ENCODE measurements around the gene CABP7. TPM values are rescaled to one million over a fixed set of nuclear protein-coding genes. Genes with fewer than 3 reads are reported as not detected.

The CABP7 gene
- total RNA-seq, 6 donors from 2014 or later, result 0.15 to 0.44 TPM; not detected in 4

GRCh38 chr22:29731058-29731850 lies 11.5 kb downstream of the CABP7 start:
- ATAC-seq (ENCODE audit: low FRiP score in 2 of 2) (no peak), DNase-seq (no peak)
- no peak for TF ChIP-seq EP300 (IDR thresholded peaks at IDR 0.05)
- TF ChIP-seq POLR2A (IDR thresholded peaks at IDR 0.05), result no peak
- no peak for TF ChIP-seq CTCF (IDR thresholded peaks at IDR 0.05)
- TF ChIP-seq POLR2AphosphoS5 (IDR thresholded peaks at IDR 0.05), result no peak
- WGBS, 2 donors, result 86% methylated on average over 18 of the region's 18 CpGs
- no peaks in the 10 kb centered on the region for H3K27me3 ChIP-seq
- H3K9me3 ChIP-seq, result no peaks in the 10 kb centered on the region
- no peaks in the 10 kb centered on the region for H3K4me1 ChIP-seq
- no peak overlapping the region for H3K27ac ChIP-seq
- peaks cover 0 to 36% (median 18%) of the 10 kb centered on the region in 4 donors for H3K36me3 ChIP-seq
- H3K4me3 ChIP-seq, result no peak overlapping the region

- DNase-seq (no peak), ATAC-seq (ENCODE audit: low FRiP score in 2 of 2) (no peak)
- Histone ChIP-seq H3K4me1 (no peaks in the 10 kb centered on the region), H3K36me3 (peaks cover 0 to 43% (median 21%) of the 10 kb centered on the region in 4 donors), H3K4me3 (no peak overlapping the region), H3K27me3 (no peaks in the 10 kb centered on the region), H3K9me3 (no peaks in the 10 kb centered on the region), H3K27ac (no peak overlapping the region)
- 89 to 92% methylated on average over 4 to 6 of the region's 6 CpGs for WGBS, 2 donors
- TF ChIP-seq CTCF (IDR thresholded peaks at IDR 0.05) (no peak), EP300 (IDR thresholded peaks at IDR 0.05) (no peak), POLR2AphosphoS5 (IDR thresholded peaks at IDR 0.05) (no peak)
Measured at GRCh38 chr22:29732883-29733282, 13.1 kb downstream of the CABP7 start.

GRCh38 chr22:29733362-29734201 lies 13.8 kb downstream of the CABP7 start:
- H3K36me3 ChIP-seq, result peaks cover 0 to 50% (median 25%) of the 10 kb centered on the region in 4 donors
- H3K27ac ChIP-seq, result no peak overlapping the region
- 67 to 78% methylated on average over 14 to 19 of the region's 19 CpGs for WGBS, 2 donors
- H3K4me3 ChIP-seq, result no peak overlapping the region
- no peaks in the 10 kb centered on the region for H3K27me3 ChIP-seq
- DNase-seq (no peak), ATAC-seq (ENCODE audit: low FRiP score in 2 of 2) (no peak)
- TF ChIP-seq POLR2A (IDR thresholded peaks at IDR 0.05) (no peak), CTCF (IDR thresholded peaks at IDR 0.05) (no peak), EP300 (IDR thresholded peaks at IDR 0.05) (no peak), POLR2AphosphoS5 (IDR thresholded peaks at IDR 0.05) (no peak)
- H3K4me1 ChIP-seq, result no peaks in the 10 kb centered on the region
- H3K9me3 ChIP-seq, result no peaks in the 10 kb centered on the region

DNA sequence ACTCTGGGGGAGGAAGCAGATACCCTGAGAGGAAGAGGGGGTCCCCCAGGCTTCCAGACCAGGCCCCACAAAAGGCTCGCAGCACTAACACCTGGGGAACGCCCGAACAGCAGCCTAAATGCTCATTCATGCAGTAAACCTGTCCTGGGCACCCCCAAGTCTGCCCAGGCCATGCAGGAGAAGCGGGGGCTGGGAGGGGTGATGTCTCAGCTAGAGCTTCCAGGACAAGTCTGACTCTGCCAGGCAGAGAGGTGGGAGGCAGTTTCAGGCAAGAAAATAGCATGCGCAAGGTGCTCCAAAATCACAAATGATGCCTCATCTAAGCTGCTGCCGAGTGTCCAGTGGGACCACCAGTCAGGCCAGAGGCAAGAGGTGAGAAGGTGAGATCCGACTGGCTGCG lies 14.6 kb downstream of the CABP7 start:
- ATAC-seq (ENCODE audit: low FRiP score in 2 of 2), result no peak
- H3K27ac ChIP-seq, result no peak overlapping the region
- H3K4me3 ChIP-seq, result no peak overlapping the region
- no peak for TF ChIP-seq POLR2AphosphoS5 (IDR thresholded peaks at IDR 0.05)
- no peaks in the 10 kb centered on the region for H3K9me3 ChIP-seq
- DNase-seq, result no peak
- 96 to 100% methylated on average over 2 to 8 of the region's 8 CpGs for WGBS, 2 donors
- H3K27me3 ChIP-seq, result no peaks in the 10 kb centered on the region
- no peaks in the 10 kb centered on the region for H3K4me1 ChIP-seq
- peaks cover 0 to 57% (median 29%) of the 10 kb centered on the region in 4 donors for H3K36me3 ChIP-seq

- no peak for DNase-seq
- H3K27me3 ChIP-seq, result no peaks in the 10 kb centered on the region
- H3K27ac ChIP-seq, result no peak overlapping the region
- TF ChIP-seq CTCF (IDR thresholded peaks at IDR 0.05), result no peak
- TF ChIP-seq EP300 (IDR thresholded peaks at IDR 0.05), result no peak
- TF ChIP-seq POLR2A (IDR thresholded peaks at IDR 0.05), result no peak
- no peak for TF ChIP-seq POLR2AphosphoS5 (IDR thresholded peaks at IDR 0.05)
- WGBS, 2 donors, result 79 to 85% methylated on average over 8 to 9 of the region's 9 CpGs
- H3K9me3 ChIP-seq, result no peaks in the 10 kb centered on the region
- no peaks in the 10 kb centered on the region for H3K4me1 ChIP-seq
- no peak overlapping the region for H3K4me3 ChIP-seq
- peaks cover 0 to 60% (median 33%) of the 10 kb centered on the region in 4 donors for H3K36me3 ChIP-seq
- ATAC-seq (ENCODE audit: low FRiP score in 2 of 2), result no peak
Measured at GRCh38 chr22:29734838-29735237, 15.0 kb downstream of the CABP7 start.

All from upper lobe of left lung (tissue), 6 donors.